IPS-18c (cell line): Measurements from ENCODE around the gene RHO.

Experiments used
- H3K4me3 ChIP-seq: 2 replicates; pipeline ENCODE4 v1.7.0; 2013; ENCODE audit warnings: low read depth, mild to moderate bottlenecking, low read length, moderate library complexity; ENCODE audit not compliant: insufficient read depth
- H3K9me3 ChIP-seq: one replicate; pipeline ENCODE4 v1.6.1; 2013; ENCODE audit warnings: mild to moderate bottlenecking, low read length, moderate library complexity; ENCODE audit not compliant: control insufficient read depth, insufficient read depth

The RHO gene

DNA sequence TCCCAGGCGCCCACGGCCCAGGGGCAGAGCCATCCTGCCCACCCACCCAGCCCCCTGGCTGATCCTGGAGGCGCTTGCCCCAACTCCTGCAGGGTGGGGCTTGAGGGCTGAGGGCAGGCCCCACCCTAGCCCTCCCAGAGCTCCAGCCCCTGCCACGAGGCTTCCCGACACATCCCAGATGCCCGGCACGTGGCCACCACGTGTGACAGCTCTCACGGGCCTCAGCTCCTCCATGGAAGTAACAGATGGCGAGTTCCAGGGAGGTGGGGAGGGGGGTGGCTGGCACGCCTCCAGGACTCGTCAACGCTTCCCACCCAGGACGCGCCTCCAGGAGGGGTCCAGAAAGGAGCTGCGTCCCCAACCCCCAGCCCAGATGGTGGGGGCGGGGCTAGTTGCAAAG is 48.9 kb downstream of the RHO start:
- Histone ChIP-seq H3K4me3 (no peak overlapping the region), H3K9me3 (no peaks in the 10 kb centered on the region)

DNA sequence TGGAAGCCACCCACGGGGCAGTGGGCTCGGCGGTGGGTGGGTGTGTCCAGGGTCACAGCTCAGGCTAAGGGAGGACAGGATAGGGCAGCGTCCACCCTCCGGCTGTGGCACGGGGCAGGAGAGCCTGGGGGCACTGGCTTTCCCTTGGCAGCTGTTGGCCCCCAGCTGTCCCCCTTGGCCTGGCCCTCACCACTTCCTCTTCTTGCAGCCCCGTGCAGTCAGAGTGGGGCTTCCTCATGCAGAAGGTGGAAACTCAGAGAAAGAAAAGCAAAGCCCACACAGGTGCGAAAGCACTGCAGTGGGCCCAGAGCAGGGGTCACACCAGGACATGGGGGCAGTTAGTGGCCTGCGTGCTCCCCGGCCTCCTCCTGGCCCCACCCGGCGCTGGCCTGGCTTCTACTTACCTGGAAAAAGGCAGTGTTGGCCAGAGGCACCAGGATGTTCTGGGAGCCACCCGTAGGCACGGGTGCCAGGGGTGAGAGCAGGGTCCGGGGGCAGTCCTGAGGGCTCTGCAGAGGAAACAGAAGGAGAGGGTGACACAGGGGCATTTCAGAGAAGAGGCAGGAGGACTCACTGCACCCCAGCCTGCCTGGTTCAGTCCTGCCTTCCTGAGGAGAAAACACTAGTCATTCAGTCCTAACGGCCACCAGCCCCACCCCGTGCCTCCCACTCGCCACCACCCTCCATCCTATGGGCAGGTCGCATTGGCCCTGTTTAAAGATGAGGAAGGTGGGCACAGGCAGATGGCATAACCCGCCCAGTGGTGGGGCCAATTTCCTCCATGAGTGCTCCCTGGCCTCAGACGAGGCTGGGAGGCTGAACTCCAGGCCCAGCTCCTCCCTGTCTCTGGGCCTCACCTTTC is 49.7 kb downstream of the RHO start:
- Histone ChIP-seq H3K4me3 (no peak overlapping the region), H3K9me3 (no peaks in the 10 kb centered on the region)

DNA sequence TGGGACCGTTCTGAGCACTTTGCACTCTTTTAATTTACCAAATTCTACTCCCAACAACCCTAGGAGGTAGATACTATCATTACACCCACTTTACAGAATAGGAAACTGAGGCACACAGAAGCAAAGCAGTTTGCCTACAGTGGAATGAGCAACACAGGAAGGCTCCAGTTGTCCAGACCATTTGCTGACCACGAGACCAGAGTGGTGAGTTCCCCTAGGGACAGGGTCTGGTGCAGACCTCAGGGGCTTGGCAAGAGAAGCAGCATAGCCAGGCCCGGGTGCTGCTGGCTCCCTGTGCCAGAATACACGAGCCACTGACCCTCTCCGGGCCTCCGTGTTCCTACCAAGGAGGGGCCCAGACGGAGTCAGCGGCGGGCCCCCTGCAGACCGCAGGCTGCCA is 51.6 kb downstream of the RHO start:
- H3K9me3 ChIP-seq, result no peaks in the 10 kb centered on the region
- H3K4me3 ChIP-seq, result no peak overlapping the region

DNA sequence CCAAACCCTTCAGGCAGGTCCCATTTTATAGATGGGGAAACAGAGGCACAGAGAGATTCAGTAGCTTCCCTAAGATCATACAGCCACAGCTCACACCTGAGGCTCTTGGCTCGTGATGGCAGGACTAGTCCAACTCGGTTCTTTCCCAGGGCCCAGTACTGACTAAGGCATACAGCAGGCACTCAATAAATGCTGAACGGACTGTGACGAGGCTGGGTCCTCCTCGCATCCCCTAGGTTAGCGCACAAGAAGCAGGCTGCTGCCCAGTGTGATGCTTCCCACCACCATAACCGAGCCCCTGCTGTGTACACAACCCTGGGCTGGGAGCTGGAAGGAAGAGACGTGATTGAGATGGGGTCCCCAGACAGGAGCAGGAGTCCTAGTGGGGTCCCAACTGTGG is 53.2 kb downstream of the RHO start:
- H3K4me3 ChIP-seq, result no peak overlapping the region
- no peaks in the 10 kb centered on the region for H3K9me3 ChIP-seq

DNA sequence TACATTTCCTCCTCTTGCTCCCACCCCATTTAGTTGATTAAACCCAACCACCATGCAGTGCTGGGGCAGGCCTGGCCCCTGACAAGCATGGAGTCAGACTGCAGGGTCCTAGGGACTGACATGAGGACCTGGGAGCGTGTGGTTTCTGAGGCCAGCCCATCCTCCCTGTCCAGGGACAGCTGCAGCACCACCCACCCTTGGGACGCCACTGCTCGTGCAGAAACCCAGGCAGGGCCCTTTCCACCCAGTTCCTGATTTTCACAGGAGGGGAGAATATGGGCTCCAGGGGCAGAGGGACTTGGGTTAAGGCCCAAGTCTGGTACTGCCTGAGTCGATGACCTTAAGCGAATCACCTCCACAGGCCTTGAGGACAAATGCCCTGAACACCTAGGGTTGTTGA is 54.4 kb downstream of the RHO start:
- H3K4me3 ChIP-seq, result no peak overlapping the region

DNA sequence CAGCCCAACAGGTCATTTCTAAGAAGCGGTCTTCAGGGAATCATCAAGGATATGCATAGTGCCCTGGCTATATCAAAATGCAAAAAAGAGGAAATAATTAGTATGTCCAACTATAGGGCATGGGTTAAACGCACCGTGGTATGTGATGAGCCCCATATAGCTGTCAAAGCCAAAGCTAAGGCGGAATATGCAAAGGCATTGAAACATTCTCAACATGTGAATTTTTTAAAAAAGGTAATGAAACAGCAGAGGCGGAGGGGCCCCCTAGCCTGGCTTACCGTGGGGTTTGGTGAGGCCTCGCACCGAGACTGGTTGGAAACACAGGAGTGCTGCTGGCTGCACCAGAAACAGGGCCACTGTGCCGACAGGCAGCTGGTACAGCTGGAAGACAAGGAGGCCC is 54.9 kb downstream of the RHO start:
- H3K4me3 ChIP-seq, result no peak overlapping the region

More for the DNA sequence above, 54.4 kb downstream of the RHO start:
- H3K9me3 ChIP-seq, result no peaks in the 10 kb centered on the region

DNA sequence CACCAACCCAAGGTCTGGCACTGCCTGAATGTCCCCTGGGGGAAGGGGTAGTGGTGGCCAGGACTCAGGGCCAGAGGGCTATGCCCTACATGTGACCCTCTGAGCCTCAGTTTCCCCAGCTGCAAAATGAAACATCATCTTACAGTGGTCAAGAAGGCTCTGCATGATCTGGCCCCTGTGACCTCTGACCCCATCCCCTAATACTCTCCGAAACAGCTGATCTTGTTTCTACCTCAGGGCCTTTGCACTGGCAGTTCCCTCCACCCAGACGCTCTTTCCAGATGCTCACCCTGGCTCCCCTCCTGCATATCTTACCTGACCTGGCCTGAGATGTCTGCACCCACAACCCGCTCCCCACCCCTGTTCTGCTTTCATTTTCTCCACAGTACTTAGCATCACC is 56.2 kb downstream of the RHO start:
- no peak overlapping the region for H3K4me3 ChIP-seq
- no peaks in the 10 kb centered on the region for H3K9me3 ChIP-seq

More for the DNA sequence above, 54.9 kb downstream of the RHO start:
- no peaks in the 10 kb centered on the region for H3K9me3 ChIP-seq
